DND-41 (cell line): ENCODE measurements around the gene PEX14.
A peak's percentile ranks its signal among the peaks of the same experiment; 100 is the strongest.
"Not testable (repeated sequence)": the region's sequence is repeated elsewhere in the genome, so short reads cannot be mapped to it uniquely, and the experiment has no call there.

Experiments
- ATAC-seq: fragments of 200-7000 bp; cut with Tn5 transposase; 3 replicates; pipeline ENCODE4 v1.9.1; 2021; ENCODE audit warnings: low read depth; ENCODE audit not compliant: insufficient read depth
- DNase-seq: peaks from one replicate; pipeline ENCODE4 v3.0.0-alpha.2; 2020
- H2AFZ ChIP-seq: 2 replicates; pipeline ENCODE4 v1.6.0; 2012; ENCODE audit warnings: low read depth, low read length
- H3K27ac ChIP-seq: 2 replicates; pipeline ENCODE4 v1.5.1; 2012; ENCODE audit warnings: low read length, inconsistent platforms
- H3K27me3 ChIP-seq: fragments of 200-600 bp; sonication (generic); 2 replicates; pipeline ENCODE4 v1.6.0; 2012; ENCODE audit warnings: low read length, mild to moderate bottlenecking, inconsistent platforms; ENCODE audit not compliant: insufficient read depth, poor library complexity
- H3K36me3 ChIP-seq: 2 replicates; pipeline ENCODE4 v1.5.1; 2012; ENCODE audit warnings: low read length, inconsistent platforms; ENCODE audit not compliant: insufficient read depth
- H3K4me1 ChIP-seq: 2 replicates; pipeline ENCODE4 v1.5.1; 2012; ENCODE audit warnings: mild to moderate bottlenecking, low read length; ENCODE audit not compliant: insufficient read depth
- H3K4me2 ChIP-seq: 2 replicates; pipeline ENCODE4 v1.6.0; 2012; ENCODE audit warnings: mild to moderate bottlenecking, moderate library complexity, low read length, inconsistent platforms; ENCODE audit not compliant: insufficient read depth
- H3K4me3 ChIP-seq, 2 experiments: fragments of 200-600 bp in 1 of 2; shearing (Covaris generic) in 1 of 2; 2 replicates each; pipeline ENCODE4 v1.5.1; 2012 to 2016; ENCODE audit warnings: inconsistent platforms in 2 of 2, low read length in 2 of 2, mild to moderate bottlenecking in 2 of 2, low read depth in 1 of 2, moderate library complexity in 1 of 2
- H3K79me2 ChIP-seq: 2 replicates; pipeline ENCODE4 v1.6.0; 2012; ENCODE audit warnings: low read length, inconsistent platforms; ENCODE audit not compliant: insufficient read depth
- H3K9ac ChIP-seq: 2 replicates; pipeline ENCODE4 v1.6.0; 2012; ENCODE audit warnings: low read depth, mild to moderate bottlenecking, inconsistent platforms, low read length, moderate library complexity
- H3K9me3 ChIP-seq: 2 replicates; pipeline ENCODE4 v1.5.1; 2012; ENCODE audit warnings: low read length, moderate library complexity, mild to moderate bottlenecking, inconsistent platforms; ENCODE audit not compliant: insufficient read depth, severe bottlenecking
- H4K20me1 ChIP-seq: 2 replicates; pipeline ENCODE4 v1.6.0; 2012; ENCODE audit warnings: low read length; ENCODE audit not compliant: insufficient read depth
- CTCF ChIP-seq: IDR thresholded peaks from 2 replicates; pipeline ENCODE4 v1.5.1; 2012; ENCODE audit warnings: borderline replicate concordance, low read length, moderate library complexity, mild to moderate bottlenecking; ENCODE audit not compliant: poor library complexity, severe bottlenecking; ENCODE audit errors: extremely low read depth
- EZH2 ChIP-seq: IDR thresholded peaks from 3 replicates; pipeline ENCODE4 v1.6.1; 2012; ENCODE audit warnings: borderline replicate concordance, low read depth, mild to moderate bottlenecking, moderate library complexity, low read length, inconsistent platforms; ENCODE audit not compliant: severe bottlenecking

PEX14 gene

GRCh38 chr1:10471411-10472219 lies 3.1 kb upstream of the PEX14 start:
- DNase-seq (no peak), ATAC-seq (no peak)
- no peaks in the 10 kb centered on the region for H4K20me1 ChIP-seq
- peak overlapping the region; percentile 68 for H3K9ac ChIP-seq
- H3K9me3 ChIP-seq: no peaks in the 10 kb centered on the region
- peak overlapping the region; percentile 58 to 88 for H3K4me3 ChIP-seq
- peak overlapping the region; percentile 84 for H3K4me2 ChIP-seq
- H3K36me3 ChIP-seq: peaks cover 27% of the 10 kb centered on the region
- peak overlapping the region; percentile 93 for H2AFZ ChIP-seq
- TF ChIP-seq CTCF (no peak), EZH2 (no peak)
- no peaks in the 10 kb centered on the region for H3K27me3 ChIP-seq
- peaks cover 47% of the 10 kb centered on the region for H3K4me1 ChIP-seq
- H3K27ac ChIP-seq: peak overlapping the region; percentile 69
- peaks cover 38% of the 10 kb centered on the region for H3K79me2 ChIP-seq

- Histone ChIP-seq H3K4me2 (peak within 1 kb of the TSS; percentile 84), H3K4me3 (peak within 1 kb of the TSS; percentile 58 to 88), H3K9ac (peak within 1 kb of the TSS; percentile 68), H3K27me3 (no peaks in the 10 kb centered on the region), H3K9me3 (no peaks in the 10 kb centered on the region), H3K36me3 (peaks cover 22% of the 10 kb centered on the region), H3K4me1 (peaks cover 53% of the 10 kb centered on the region), H2AFZ (peak within 1 kb of the TSS; percentile 93), H3K27ac (peak within 1 kb of the TSS; percentile 87), H4K20me1 (no peaks in the 10 kb centered on the region), H3K79me2 (peaks cover 45% of the 10 kb centered on the region)
- no peak for TF ChIP-seq EZH2
- TF ChIP-seq CTCF: no peak
- peak; percentile 95 for DNase-seq
- ATAC-seq: peak; percentile 84
These were observed 2.3 kb upstream of the PEX14 start, which contains the start of gene DFFA for GRCh38 chr1:10472220-10473144. TSS of gene DFFA (minus strand) at chr1:10472529. CDS start at chr1:10472458, 71 bp downstream.

GRCh38 chr1:10473145-10473765 lies 1.5 kb upstream of the PEX14 start:
- no peak for DNase-seq
- Histone ChIP-seq H2AFZ (peak overlapping the region; percentile 93), H4K20me1 (no peaks in the 10 kb centered on the region), H3K27me3 (no peaks in the 10 kb centered on the region), H3K4me3 (peak overlapping the region in 1 of 2 experiments; percentile 88; a peak in 3 of 4 replicates), H3K9me3 (no peaks in the 10 kb centered on the region), H3K79me2 (peaks cover 52% of the 10 kb centered on the region), H3K4me1 (peaks cover 55% of the 10 kb centered on the region), H3K27ac (peak overlapping the region; percentile 87), H3K9ac (peak overlapping the region; percentile 68), H3K36me3 (peaks cover 14% of the 10 kb centered on the region), H3K4me2 (peak overlapping the region; percentile 84)
- no peak for ATAC-seq
- TF ChIP-seq EZH2 (no peak), CTCF (no peak)

- Histone ChIP-seq H3K4me2 (peak overlapping the region; percentile 90), H3K27ac (peak overlapping the region; percentile 83), H3K79me2 (peaks cover 61% of the 10 kb centered on the region), H3K9ac (peak overlapping the region; percentile 78), H3K4me3 (peak overlapping the region; percentile 88 to 97; a peak in 3 of 4 replicates), H3K4me1 (peaks cover 55% of the 10 kb centered on the region), H2AFZ (peak overlapping the region; percentile 70)
- not testable (repeated sequence) for H3K9me3 ChIP-seq, H3K36me3 ChIP-seq, ATAC-seq, H4K20me1 ChIP-seq, DNase-seq, H3K27me3 ChIP-seq
These were observed 489 bp upstream of the PEX14 start for GRCh38 chr1:10474309-10474612.
